ENCODE data around the gene RASSF4.

DNA sequence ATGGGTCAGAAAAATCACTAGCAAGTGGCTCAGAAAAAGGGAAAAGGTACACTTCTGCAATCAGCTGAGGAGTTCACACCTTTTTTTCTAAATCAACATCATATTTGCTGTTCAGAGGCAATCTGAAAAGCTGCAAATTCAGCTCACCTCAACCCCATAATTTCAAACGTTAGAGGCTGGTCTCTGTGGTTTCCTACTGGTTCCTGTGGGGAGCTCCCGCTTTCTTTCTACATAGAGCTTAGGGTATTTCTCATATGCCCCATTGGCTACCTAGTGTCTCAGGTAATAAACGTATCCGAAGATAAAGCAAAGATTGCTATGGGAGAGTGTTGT is 35.9 kb downstream of the RASSF4 start:
- TF ChIP-seq, protein P1, sequence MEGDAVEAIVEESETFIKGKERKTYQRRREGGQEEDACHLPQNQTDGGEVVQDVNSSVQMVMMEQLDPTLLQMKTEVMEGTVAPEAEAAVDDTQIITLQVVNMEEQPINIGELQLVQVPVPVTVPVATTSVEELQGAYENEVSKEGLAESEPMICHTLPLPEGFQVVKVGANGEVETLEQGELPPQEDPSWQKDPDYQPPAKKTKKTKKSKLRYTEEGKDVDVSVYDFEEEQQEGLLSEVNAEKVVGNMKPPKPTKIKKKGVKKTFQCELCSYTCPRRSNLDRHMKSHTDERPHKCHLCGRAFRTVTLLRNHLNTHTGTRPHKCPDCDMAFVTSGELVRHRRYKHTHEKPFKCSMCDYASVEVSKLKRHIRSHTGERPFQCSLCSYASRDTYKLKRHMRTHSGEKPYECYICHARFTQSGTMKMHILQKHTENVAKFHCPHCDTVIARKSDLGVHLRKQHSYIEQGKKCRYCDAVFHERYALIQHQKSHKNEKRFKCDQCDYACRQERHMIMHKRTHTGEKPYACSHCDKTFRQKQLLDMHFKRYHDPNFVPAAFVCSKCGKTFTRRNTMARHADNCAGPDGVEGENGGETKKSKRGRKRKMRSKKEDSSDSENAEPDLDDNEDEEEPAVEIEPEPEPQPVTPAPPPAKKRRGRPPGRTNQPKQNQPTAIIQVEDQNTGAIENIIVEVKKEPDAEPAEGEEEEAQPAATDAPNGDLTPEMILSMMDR (IDR thresholded peaks at IDR 0.05): no peak
- no peak for TF ChIP-seq POLR2A (IDR thresholded peaks at IDR 0.05)

Measured in esophagus squamous epithelium (tissue), 4 donors.